NCI-H187 (cell line): ENCODE data around the gene CCNY.

Experiments
- DNase-seq, 2 experiments: peaks; one replicate each; lab custom pipeline; 2025; lab: John Stamatoyannopoulos, UW

CCNY gene

GRCh38 chr10:35355971-35356724 lies 19.8 kb downstream of the CCNY start:
- DNase-seq: no peak

- no peak for DNase-seq
These were observed 20.4 kb downstream of the CCNY start for GRCh38 chr10:35356725-35357092.

- no peak for DNase-seq
These were observed 22.7 kb downstream of the CCNY start for GRCh38 chr10:35359056-35359455.

- no peak for DNase-seq
These were observed 23.6 kb downstream of the CCNY start for GRCh38 chr10:35359873-35360272.

- DNase-seq: no peak
These were observed 26.5 kb downstream of the CCNY start for GRCh38 chr10:35362701-35363350.

- DNase-seq: no peak
These were observed 27.3 kb downstream of the CCNY start for GRCh38 chr10:35363587-35363986.

- no peak for DNase-seq
These were observed 28.5 kb downstream of the CCNY start for GRCh38 chr10:35364808-35365207.

- no peak for DNase-seq
These were observed 29.7 kb downstream of the CCNY start for GRCh38 chr10:35365994-35366393.

- DNase-seq: no peak
These were observed 31.0 kb downstream of the CCNY start for GRCh38 chr10:35367107-35367859.

- no peak for DNase-seq
These were observed 31.7 kb downstream of the CCNY start for GRCh38 chr10:35367982-35368381.

GRCh38 chr10:35368485-35369048 lies 32.3 kb downstream of the CCNY start:
- no peak for DNase-seq

GRCh38 chr10:35369049-35369611 lies 32.8 kb downstream of the CCNY start:
- DNase-seq: no peak

- DNase-seq: no peak
These were observed 35.4 kb downstream of the CCNY start for GRCh38 chr10:35371731-35372130.

GRCh38 chr10:35372329-35372728 lies 36.0 kb downstream of the CCNY start:
- DNase-seq: no peak

- DNase-seq: no peak
These were observed 38.9 kb downstream of the CCNY start for GRCh38 chr10:35375091-35375765.

- DNase-seq: no peak
These were observed 40.9 kb downstream of the CCNY start for GRCh38 chr10:35377050-35377728.

GRCh38 chr10:35378541-35379210 lies 42.4 kb downstream of the CCNY start:
- DNase-seq: no peak

GRCh38 chr10:35379226-35380137 lies 43.2 kb downstream of the CCNY start:
- DNase-seq: no peak

GRCh38 chr10:35382096-35382495 lies 45.8 kb downstream of the CCNY start:
- DNase-seq: no peak
